ENCODE measurements around the gene EMX1. TPM values are rescaled to one million over a fixed set of nuclear protein-coding genes. Genes with fewer than 3 reads are reported as not detected.

The EMX1 gene
- total RNA-seq, 1 donor from 2014 or later: not detected

DNA sequence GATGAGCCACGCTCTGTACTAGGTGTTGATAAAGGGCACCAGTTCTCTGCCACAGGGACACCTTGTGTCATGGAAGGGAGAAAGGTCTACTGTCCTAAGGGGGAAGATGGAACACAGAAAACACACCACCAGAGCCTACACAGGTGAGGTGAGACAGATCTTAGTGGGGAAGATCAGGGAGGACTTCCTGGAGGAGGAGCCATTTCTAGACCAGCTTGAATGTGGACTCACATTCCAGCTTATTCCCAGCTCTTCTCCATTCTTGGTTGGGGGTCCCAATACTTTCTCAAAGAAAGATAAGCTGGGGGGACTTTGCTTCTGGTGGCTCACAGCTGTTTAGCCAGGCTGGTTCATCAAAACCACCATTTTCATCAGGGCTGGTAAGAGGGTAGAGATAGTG, 36.2 kb downstream of the EMX1 start:
- H3K27ac ChIP-seq: no peak overlapping the region
- ATAC-seq (no peak), DNase-seq (no peak)
- intact Hi-C loops (cut with DNase I): loop anchor here (10.0 kb wide), 1 partner anchor 1269 kb away; no protein-coding TSS in a partner anchor
- no peaks in the 10 kb centered on the region for H3K27me3 ChIP-seq
- no peaks in the 10 kb centered on the region for H3K36me3 ChIP-seq
- TF ChIP-seq, protein P1, sequence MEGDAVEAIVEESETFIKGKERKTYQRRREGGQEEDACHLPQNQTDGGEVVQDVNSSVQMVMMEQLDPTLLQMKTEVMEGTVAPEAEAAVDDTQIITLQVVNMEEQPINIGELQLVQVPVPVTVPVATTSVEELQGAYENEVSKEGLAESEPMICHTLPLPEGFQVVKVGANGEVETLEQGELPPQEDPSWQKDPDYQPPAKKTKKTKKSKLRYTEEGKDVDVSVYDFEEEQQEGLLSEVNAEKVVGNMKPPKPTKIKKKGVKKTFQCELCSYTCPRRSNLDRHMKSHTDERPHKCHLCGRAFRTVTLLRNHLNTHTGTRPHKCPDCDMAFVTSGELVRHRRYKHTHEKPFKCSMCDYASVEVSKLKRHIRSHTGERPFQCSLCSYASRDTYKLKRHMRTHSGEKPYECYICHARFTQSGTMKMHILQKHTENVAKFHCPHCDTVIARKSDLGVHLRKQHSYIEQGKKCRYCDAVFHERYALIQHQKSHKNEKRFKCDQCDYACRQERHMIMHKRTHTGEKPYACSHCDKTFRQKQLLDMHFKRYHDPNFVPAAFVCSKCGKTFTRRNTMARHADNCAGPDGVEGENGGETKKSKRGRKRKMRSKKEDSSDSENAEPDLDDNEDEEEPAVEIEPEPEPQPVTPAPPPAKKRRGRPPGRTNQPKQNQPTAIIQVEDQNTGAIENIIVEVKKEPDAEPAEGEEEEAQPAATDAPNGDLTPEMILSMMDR (IDR thresholded peaks at IDR 0.05): no peak
- no peak overlapping the region for H3K4me3 ChIP-seq
- no peaks in the 10 kb centered on the region for H3K4me1 ChIP-seq
- no peaks in the 10 kb centered on the region for H3K9me3 ChIP-seq

DNA sequence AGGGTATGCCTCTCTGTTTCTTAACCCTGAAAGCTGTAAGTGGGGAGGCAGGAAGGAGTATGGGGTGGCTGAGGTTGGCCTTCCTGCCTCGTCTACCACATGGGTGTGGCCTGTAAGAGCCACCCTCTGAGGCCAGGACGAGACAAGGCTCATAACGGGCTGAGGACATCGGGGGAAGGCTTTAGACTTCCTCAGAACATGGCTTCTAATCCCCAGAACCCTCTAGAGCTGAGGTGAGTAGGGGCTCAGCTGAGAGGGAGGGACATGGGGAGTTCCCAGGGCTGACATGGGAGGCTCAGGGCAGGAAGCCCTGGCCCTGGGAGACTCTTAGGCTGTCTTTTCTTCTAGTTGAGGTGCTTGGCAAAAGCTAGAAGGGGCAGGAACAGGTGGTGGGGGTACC, 36.7 kb downstream of the EMX1 start:
- Histone ChIP-seq H3K36me3 (no peaks in the 10 kb centered on the region), H3K4me3 (no peak overlapping the region), H3K4me1 (no peaks in the 10 kb centered on the region), H3K27me3 (no peaks in the 10 kb centered on the region), H3K27ac (no peak overlapping the region), H3K9me3 (no peaks in the 10 kb centered on the region)
- TF ChIP-seq, protein P1 (IDR thresholded peaks at IDR 0.05): no peak
- intact Hi-C loops (cut with DNase I): loop anchor here (10.0 kb wide), 1 partner anchor 1269 kb away; no protein-coding TSS in a partner anchor
- ATAC-seq (no peak), DNase-seq (no peak)

DNA sequence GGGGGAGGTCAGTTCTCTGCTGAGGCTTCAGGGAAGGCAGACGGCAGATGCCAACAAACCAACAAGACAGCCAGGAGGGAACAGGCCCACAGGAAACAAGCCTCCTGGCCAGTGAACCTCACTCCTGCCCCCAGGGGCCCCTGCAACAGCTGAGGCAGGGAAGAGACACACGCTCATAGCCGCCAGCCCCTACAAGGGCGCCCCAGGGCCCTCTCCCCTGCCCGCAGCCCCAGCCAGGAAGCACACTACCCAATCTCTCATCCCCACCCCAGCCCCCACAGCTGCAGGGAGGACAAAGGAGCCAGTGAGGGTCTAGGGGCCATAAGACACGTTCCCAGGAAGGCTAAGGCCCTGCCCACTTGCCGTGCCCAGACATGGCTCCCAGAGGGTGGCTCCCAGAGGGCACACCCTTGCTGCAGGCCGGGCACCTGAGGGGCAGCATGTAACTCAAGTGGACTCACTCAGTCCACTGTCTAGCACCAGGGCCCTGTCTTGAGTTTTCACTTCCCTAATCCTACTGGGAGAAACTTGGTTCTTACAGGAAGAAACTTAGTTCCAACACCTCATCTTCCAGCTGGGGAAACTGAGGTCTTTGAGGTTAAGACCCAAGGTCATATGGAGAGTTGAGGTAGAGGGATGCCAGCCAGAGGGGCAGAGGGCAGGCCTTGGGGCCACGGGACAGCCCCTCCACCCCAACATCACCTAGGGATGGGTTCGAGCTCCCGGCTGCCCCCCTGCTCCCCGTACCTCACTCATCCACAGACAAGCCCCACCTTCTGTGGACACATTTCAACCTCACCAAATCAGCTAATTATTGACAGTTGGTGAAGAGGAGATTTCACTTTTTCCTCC, 37.3 kb downstream of the EMX1 start:
- no peak overlapping the region for H3K27ac ChIP-seq
- H3K4me1 ChIP-seq: no peaks in the 10 kb centered on the region
- intact Hi-C loops (cut with DNase I): loop anchor here (10.0 kb wide), 1 partner anchor 1270 kb away; no protein-coding TSS in a partner anchor
- no peaks in the 10 kb centered on the region for H3K36me3 ChIP-seq
- no peaks in the 10 kb centered on the region for H3K27me3 ChIP-seq
- TF ChIP-seq, protein P1 (IDR thresholded peaks at IDR 0.05): no peak
- no peaks in the 10 kb centered on the region for H3K9me3 ChIP-seq
- no peak for ATAC-seq
- no peak overlapping the region for H3K4me3 ChIP-seq
- DNase-seq: no peak

GRCh38 chr2:72955228-72956049, 38.1 kb downstream of the EMX1 start:
- TF ChIP-seq, protein P1 (IDR thresholded peaks at IDR 0.05): no peak
- Histone ChIP-seq H3K4me3 (no peak overlapping the region), H3K36me3 (no peaks in the 10 kb centered on the region), H3K27ac (no peak overlapping the region), H3K27me3 (no peaks in the 10 kb centered on the region), H3K9me3 (no peaks in the 10 kb centered on the region), H3K4me1 (no peaks in the 10 kb centered on the region)
- DNase-seq (no peak), ATAC-seq (no peak)
- intact Hi-C loops (cut with DNase I): loop anchor here (10.0 kb wide), 1 partner anchor 1271 kb away; no protein-coding TSS in a partner anchor

DNA sequence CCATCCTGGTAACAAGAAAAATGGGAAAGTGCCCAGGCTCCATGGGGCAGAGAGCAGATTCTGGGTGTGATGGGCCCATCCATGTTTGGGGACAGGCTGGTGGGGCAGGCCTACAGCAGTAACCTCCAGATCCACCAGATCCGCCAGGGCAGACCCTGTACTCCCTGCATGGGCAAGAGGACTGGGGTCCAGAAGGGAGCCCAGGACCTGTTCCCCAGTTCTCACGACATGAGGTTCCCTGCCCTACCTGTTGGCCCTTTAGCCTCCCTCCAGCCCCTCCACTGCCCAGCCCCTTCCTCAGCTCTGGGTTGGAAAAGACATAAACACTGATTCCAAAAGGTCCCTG, 38.7 kb downstream of the EMX1 start:
- Histone ChIP-seq H3K4me1 (no peaks in the 10 kb centered on the region), H3K4me3 (no peak overlapping the region), H3K9me3 (no peaks in the 10 kb centered on the region), H3K27me3 (no peaks in the 10 kb centered on the region), H3K27ac (no peak overlapping the region), H3K36me3 (no peaks in the 10 kb centered on the region)
- DNase-seq (no peak), ATAC-seq (no peak)
- intact Hi-C loops (cut with DNase I): loop anchor here (10.0 kb wide), 1 partner anchor 1271 kb away; no protein-coding TSS in a partner anchor
- TF ChIP-seq, protein P1 (IDR thresholded peaks at IDR 0.05): no peak
